ENCODE data around the gene SNX22. TPM values are rescaled to one million over a fixed set of nuclear protein-coding genes. Genes with fewer than 3 reads are reported as not detected.

SNX22 gene
- total and polyA plus RNA-seq, 4 donors, result 2.2 to 37.4 (median 3.1) TPM

GRCh38 chr15:64122444-64122843 is 29.1 kb upstream of the SNX22 start:
- peaks cover 18 to 77% (median 68%) of the 10 kb centered on the region in 4 donors for H3K36me3 ChIP-seq (ENCODE audit: control insufficient read depth in 4 of 4, insufficient read depth in 3 of 4, low read depth in 1 of 4, low read length in 3 of 4)
- peaks cover 3 to 5% (median 4%) of the 10 kb centered on the region in 4 donors for H3K4me1 ChIP-seq (ENCODE audit: control insufficient read depth in 4 of 4, insufficient read depth in 4 of 4, low read length in 3 of 4)
- H3K9me3 ChIP-seq (ENCODE audit: control insufficient read depth in 4 of 4, low read length in 3 of 4), result no peaks in the 10 kb centered on the region
- 69% methylated on average over 1 of the region's 1 CpG for WGBS
- H3K27me3 ChIP-seq (ENCODE audit: control insufficient read depth in 4 of 4, insufficient read depth in 4 of 4, low read length in 3 of 4), result no peaks in the 10 kb centered on the region
- TF ChIP-seq CTCF (IDR thresholded peaks at IDR 0.05; ENCODE audit: low read depth, low read length, missing input control), result no peak
- no peak for TF ChIP-seq GABPA (IDR thresholded peaks at IDR 0.05 in 1 of 2, conservative IDR thresholded peaks at IDR 0.05 in 1 of 2)
- TF ChIP-seq NR2F2 (IDR thresholded peaks at IDR 0.05), result peak; percentile 66
- TF ChIP-seq TAF1 (conservative IDR thresholded peaks at IDR 0.05), result no peak
- no peak for TF ChIP-seq FOXA1 (IDR thresholded peaks at IDR 0.05)
- TF ChIP-seq HNF4A (conservative IDR thresholded peaks at IDR 0.05), result no peak
- no peak for TF ChIP-seq REST (IDR thresholded peaks at IDR 0.05)
- no peak for DNase-seq (ENCODE audit: low spot score)
- no peak overlapping the region for H3K4me3 ChIP-seq (ENCODE audit: low read depth in 1 of 3, low read length in 3 of 3)
- H3K9ac ChIP-seq (ENCODE audit: low read depth in 1 of 2, low read length in 2 of 2), result no peak overlapping the region
- peak overlapping the region in 1 of 2 donors; percentile 13 for H3K27ac ChIP-seq (ENCODE audit: low read depth in 1 of 2, low read length in 2 of 2)

GRCh38 chr15:64122936-64123351 is 28.6 kb upstream of the SNX22 start:
- WGBS, result 78% methylated on average over 3 of the region's 3 CpGs
- H3K4me3 ChIP-seq (ENCODE audit: low read depth in 1 of 3, low read length in 3 of 3), result no peak overlapping the region
- peak overlapping the region in 1 of 2 donors; percentile 13 for H3K27ac ChIP-seq (ENCODE audit: low read depth in 1 of 2, low read length in 2 of 2)
- no peaks in the 10 kb centered on the region for H3K27me3 ChIP-seq (ENCODE audit: control insufficient read depth in 4 of 4, insufficient read depth in 4 of 4, low read length in 3 of 4)
- peaks cover 18 to 77% (median 69%) of the 10 kb centered on the region in 4 donors for H3K36me3 ChIP-seq (ENCODE audit: control insufficient read depth in 4 of 4, insufficient read depth in 3 of 4, low read depth in 1 of 4, low read length in 3 of 4)
- TF ChIP-seq RAD21 (IDR thresholded peaks at IDR 0.05) (no peak), SP1 (IDR thresholded peaks at IDR 0.05) (no peak), REST (IDR thresholded peaks at IDR 0.05) (no peak), TAF1 (conservative IDR thresholded peaks at IDR 0.05) (no peak), YY1 (IDR thresholded peaks at IDR 0.05) (no peak), CTCF (IDR thresholded peaks at IDR 0.05; ENCODE audit: low read depth, low read length, missing input control) (no peak), EGR1 (IDR thresholded peaks at IDR 0.05; ENCODE audit: low read depth in 2 of 2) (no peak)
- no peak for DNase-seq (ENCODE audit: low spot score)
- H3K9me3 ChIP-seq (ENCODE audit: control insufficient read depth in 4 of 4, low read length in 3 of 4), result no peaks in the 10 kb centered on the region
- H3K9ac ChIP-seq (ENCODE audit: low read depth in 1 of 2, low read length in 2 of 2), result no peak overlapping the region
- peaks cover 3 to 5% (median 4%) of the 10 kb centered on the region in 4 donors for H3K4me1 ChIP-seq (ENCODE audit: control insufficient read depth in 4 of 4, insufficient read depth in 4 of 4, low read length in 3 of 4)

All from liver (tissue), 9 donors.